Testis (tissue), 2 donors: ENCODE results near the gene KCNIP2.

Experiments
- POLR2A ChIP-seq: fragments of 450-650 bp; IDR thresholded peaks from one replicate; pipeline ENCODE4 v1.6.1; 2017; ENCODE audit warnings: antibody characterized with exemption, mild to moderate bottlenecking, moderate library complexity
- TF ChIP-seq, protein P1 (sequence below), 3 experiments: fragments of 450-650 bp in 2 of 3; fragments of 200-600 bp in 1 of 3; sonication (generic) in 1 of 3; IDR thresholded peaks; one replicate each; pipeline ENCODE4 v1.5.1; 2016 to 2019; ENCODE audit warnings: antibody characterized with exemption in 3 of 3, mild to moderate bottlenecking in 2 of 3, moderate library complexity in 1 of 3

DNA sequence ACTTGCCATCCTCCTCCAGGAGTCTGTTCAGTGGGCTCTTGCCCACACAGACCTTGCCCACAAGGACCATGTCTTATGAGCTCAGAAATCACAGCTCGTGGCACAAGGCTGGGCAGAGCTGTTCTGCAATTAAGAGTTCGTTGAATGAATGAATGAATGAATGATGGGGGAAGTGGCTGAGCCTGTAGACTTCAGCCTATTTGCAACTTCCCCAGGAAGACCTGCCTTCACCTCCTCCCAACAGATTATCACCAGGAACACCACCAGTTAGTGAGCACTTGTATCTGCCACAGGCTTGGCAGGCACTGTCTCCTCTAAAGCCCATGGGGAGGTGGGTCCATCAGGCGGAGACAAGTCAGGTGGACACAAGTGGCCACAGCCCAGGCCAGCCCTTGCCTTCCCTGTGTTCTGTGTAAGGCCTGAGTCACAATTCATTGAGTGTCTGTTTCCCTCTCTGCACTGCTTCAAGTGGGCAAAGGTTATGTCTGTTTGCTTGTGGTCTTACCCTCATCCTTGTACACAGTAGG lies 65.9 kb downstream of the KCNIP2 start:
- TF ChIP-seq POLR2A: no peak
- TF ChIP-seq, protein P1, sequence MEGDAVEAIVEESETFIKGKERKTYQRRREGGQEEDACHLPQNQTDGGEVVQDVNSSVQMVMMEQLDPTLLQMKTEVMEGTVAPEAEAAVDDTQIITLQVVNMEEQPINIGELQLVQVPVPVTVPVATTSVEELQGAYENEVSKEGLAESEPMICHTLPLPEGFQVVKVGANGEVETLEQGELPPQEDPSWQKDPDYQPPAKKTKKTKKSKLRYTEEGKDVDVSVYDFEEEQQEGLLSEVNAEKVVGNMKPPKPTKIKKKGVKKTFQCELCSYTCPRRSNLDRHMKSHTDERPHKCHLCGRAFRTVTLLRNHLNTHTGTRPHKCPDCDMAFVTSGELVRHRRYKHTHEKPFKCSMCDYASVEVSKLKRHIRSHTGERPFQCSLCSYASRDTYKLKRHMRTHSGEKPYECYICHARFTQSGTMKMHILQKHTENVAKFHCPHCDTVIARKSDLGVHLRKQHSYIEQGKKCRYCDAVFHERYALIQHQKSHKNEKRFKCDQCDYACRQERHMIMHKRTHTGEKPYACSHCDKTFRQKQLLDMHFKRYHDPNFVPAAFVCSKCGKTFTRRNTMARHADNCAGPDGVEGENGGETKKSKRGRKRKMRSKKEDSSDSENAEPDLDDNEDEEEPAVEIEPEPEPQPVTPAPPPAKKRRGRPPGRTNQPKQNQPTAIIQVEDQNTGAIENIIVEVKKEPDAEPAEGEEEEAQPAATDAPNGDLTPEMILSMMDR (IDR thresholded peaks at IDR 0.05): no peak
